Measurements from ENCODE around the gene DNAJC17. TPM values are rescaled to one million over a fixed set of nuclear protein-coding genes. Genes with fewer than 3 reads are reported as not detected.

Gene DNAJC17
- total RNA-seq, 1 donor from 2014 or later, result 43.2 TPM

DNA sequence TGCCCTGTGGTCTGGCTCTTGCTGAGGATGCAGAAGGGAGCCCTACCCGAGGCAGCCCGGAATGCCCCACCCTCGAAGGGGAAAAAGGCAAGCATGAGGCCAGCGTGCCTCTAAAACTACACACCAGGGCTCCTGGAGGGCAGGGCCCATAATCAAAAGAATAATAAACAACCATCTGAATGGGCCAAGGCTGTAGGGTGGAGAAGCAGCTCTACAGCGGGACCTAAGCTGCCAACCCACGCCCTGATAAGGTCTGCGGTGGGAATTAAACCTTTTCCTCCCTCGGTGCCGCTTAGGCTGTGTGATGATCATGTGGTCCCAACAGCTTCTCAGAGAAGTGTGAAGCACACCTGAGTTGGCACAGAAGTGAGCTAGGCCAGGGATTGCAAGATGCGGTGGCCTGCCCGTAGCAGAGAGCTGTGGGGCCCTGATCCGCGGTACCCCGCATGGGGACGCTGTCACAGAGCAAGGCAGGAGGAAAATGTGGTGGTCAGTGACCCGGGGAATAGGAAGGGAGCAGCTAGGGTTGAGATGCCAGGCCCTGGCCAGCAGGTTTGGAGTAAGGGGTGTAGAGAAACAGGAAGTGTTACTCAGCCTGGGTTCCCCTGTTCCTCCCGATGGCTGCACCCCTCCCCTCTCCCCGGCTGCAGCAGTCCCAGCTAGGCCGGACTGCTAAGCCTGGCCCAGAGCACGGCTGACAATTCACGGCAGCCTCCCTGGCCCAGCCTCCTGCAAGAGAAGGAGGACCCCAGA, 38.6 kb downstream of the DNAJC17 start:
- TF ChIP-seq CTCF (conservative IDR thresholded peaks at IDR 0.05; ENCODE audit: low read depth, low read length), result no peak
- H3K4me3 ChIP-seq (ENCODE audit: low read depth, low read length), result no peak overlapping the region
- DNase-seq (ENCODE audit: low read depth), result no peak

GRCh38 chr15:40767838-40768500, 39.3 kb downstream of the DNAJC17 start:
- H3K4me3 ChIP-seq (ENCODE audit: low read depth, low read length), result no peak overlapping the region
- DNase-seq (ENCODE audit: low read depth), result no peak
- no peak for TF ChIP-seq CTCF (conservative IDR thresholded peaks at IDR 0.05; ENCODE audit: low read depth, low read length)

GRCh38 chr15:40766906-40767837, 40.1 kb downstream of the DNAJC17 start:
- no peak overlapping the region for H3K4me3 ChIP-seq (ENCODE audit: low read depth, low read length)
- TF ChIP-seq CTCF (conservative IDR thresholded peaks at IDR 0.05; ENCODE audit: low read depth, low read length), result no peak
- no peak for DNase-seq (ENCODE audit: low read depth)

- no peak overlapping the region for H3K4me3 ChIP-seq (ENCODE audit: low read depth, low read length)
Observed at GRCh38 chr15:40766194-40766815, 41.0 kb downstream of the DNAJC17 start.

DNA sequence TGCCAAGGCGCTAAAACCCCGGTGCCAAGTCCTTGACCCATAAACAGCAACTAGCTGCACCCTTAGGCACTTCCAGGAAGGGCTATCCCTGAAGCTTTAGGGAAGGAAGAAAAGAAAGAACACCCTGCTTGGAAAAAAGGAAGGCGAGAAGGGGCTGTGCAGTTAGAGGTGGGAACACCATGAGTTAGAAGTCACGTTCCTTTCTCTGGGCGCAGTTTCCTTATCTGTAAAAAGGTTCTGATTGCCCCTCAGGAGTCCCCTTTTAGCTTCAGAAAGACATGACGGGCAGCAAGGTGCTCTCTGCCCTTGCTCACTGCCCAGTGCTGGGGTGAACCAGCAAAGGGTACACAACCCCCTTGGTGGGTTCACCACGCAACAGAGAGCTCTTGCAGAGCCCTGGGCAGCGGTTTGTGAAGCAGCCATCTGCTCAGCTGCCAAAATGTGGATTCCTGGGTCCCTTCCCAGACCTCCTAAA, 42.6 kb downstream of the DNAJC17 start:
- no peak for DNase-seq (ENCODE audit: low read depth)
- peak overlapping the region; percentile 64 for H3K4me3 ChIP-seq (ENCODE audit: low read depth, low read length)
- no peak for TF ChIP-seq CTCF (conservative IDR thresholded peaks at IDR 0.05; ENCODE audit: low read depth, low read length)

More at GRCh38 chr15:40766194-40766815, 41.0 kb downstream of the DNAJC17 start:
- no peak for TF ChIP-seq CTCF (conservative IDR thresholded peaks at IDR 0.05; ENCODE audit: low read depth, low read length)
- no peak for DNase-seq (ENCODE audit: low read depth)
